IMR-90 (cell line): ENCODE measurements around the gene TOMM22. TPM values are rescaled to one million over a fixed set of nuclear protein-coding genes. Genes with fewer than 3 reads are reported as not detected.

ENCODE experiments used
- ATAC-seq: fragments of 200-7000 bp; cut with Tn5 transposase; 2 replicates; pipeline ENCODE4 v1.9.1; 2020; ENCODE audit warnings: low read depth, mild to moderate bottlenecking, moderate library complexity
- BruUV-seq: library from RNA; stranded (reverse); fragments of 400-500 nt; replicated peaks from 2 replicates; lab custom pipeline; 2021; lab: Mats Ljungman, UMichigan
- CTCF ChIA-PET: fragments of 300-600 bp; formaldehyde crosslinking; extraction: SDS; loops from one replicate; lab custom pipeline; 2021; ENCODE audit warnings: antibody characterized with exemption; lab: Yijun Ruan, JAX
- POLR2A ChIA-PET: fragments of 300-600 bp; sonication (Branson Sonifier 250); formaldehyde crosslinking; loops from one replicate; lab custom pipeline; 2022; ENCODE audit warnings: antibody characterized with exemption; ENCODE audit not compliant: unreplicated experiment; lab: Charles Lee
- DNase-seq: peaks from one replicate; pipeline ENCODE4 v3.0.0; 2013
- H2AFZ ChIP-seq: replicated peaks from 2 replicates; pipeline ENCODE3; 2013; ENCODE audit warnings: low read length, mild to moderate bottlenecking; ENCODE audit not compliant: poor library complexity
- H2AK5ac ChIP-seq: 2 replicates; pipeline ENCODE4 v1.6.1; 2013; ENCODE audit warnings: low read depth, low read length, inconsistent platforms
- H2AK9ac ChIP-seq: replicated peaks from 2 replicates; pipeline ENCODE3; 2013; ENCODE audit warnings: mild to moderate bottlenecking, low read depth, low read length, moderate library complexity; ENCODE audit not compliant: poor library complexity
- H2BK120ac ChIP-seq: 2 replicates; pipeline ENCODE4 v1.6.1; 2013; ENCODE audit warnings: low read depth, low read length, inconsistent platforms
- H2BK15ac ChIP-seq: 3 replicates; pipeline ENCODE4 v1.6.1; 2013; ENCODE audit warnings: low read depth, low read length, inconsistent platforms
- H2BK20ac ChIP-seq: 2 replicates; pipeline ENCODE4 v1.6.1; 2013; ENCODE audit warnings: low read depth, mild to moderate bottlenecking, inconsistent platforms, low read length, moderate library complexity
- H2BK5ac ChIP-seq: 2 replicates; pipeline ENCODE4 v1.6.1; 2013; ENCODE audit warnings: mild to moderate bottlenecking, low read depth, low read length, inconsistent platforms; ENCODE audit not compliant: poor library complexity, severe bottlenecking
- H3K14ac ChIP-seq: replicated peaks from 2 replicates; pipeline ENCODE4 v1.6.1; 2013; ENCODE audit warnings: low read depth, low read length, inconsistent platforms
- H3K18ac ChIP-seq: 2 replicates; pipeline ENCODE4 v1.6.1; 2013; ENCODE audit warnings: low read depth, low read length, control low read depth
- H3K23ac ChIP-seq: 2 replicates; pipeline ENCODE4 v1.6.1; 2013; ENCODE audit warnings: low read depth, low read length, inconsistent platforms
- H3K27ac ChIP-seq: 2 replicates; pipeline ENCODE4 v1.5.1; 2013; ENCODE audit warnings: mild to moderate bottlenecking, control low read depth, low read length; ENCODE audit not compliant: insufficient read depth
- H3K27me3 ChIP-seq: 2 replicates; pipeline ENCODE4 v1.6.1; 2013; ENCODE audit warnings: low read length; ENCODE audit not compliant: control insufficient read depth, insufficient read depth
- H3K36me3 ChIP-seq: 2 replicates; pipeline ENCODE4 v1.6.1; 2013; ENCODE audit warnings: low read length, mixed read lengths; ENCODE audit not compliant: control insufficient read depth, insufficient read depth
- H3K4ac ChIP-seq: 2 replicates; pipeline ENCODE4 v1.6.1; 2013; ENCODE audit warnings: low read depth, low read length, inconsistent platforms
- H3K4me1 ChIP-seq: 2 replicates; pipeline ENCODE4 v1.6.1; 2013; ENCODE audit warnings: low read length, mixed read lengths; ENCODE audit not compliant: control insufficient read depth, insufficient read depth
- H3K4me2 ChIP-seq: 2 replicates; pipeline ENCODE4 v1.6.1; 2013; ENCODE audit warnings: low read depth, mild to moderate bottlenecking, control low read depth, low read length, moderate library complexity
- H3K4me3 ChIP-seq: 2 replicates; pipeline ENCODE4 v1.5.1; 2013; ENCODE audit warnings: low read depth, mild to moderate bottlenecking, control low read depth, low read length, moderate library complexity; ENCODE audit not compliant: insufficient read depth
- H3K56ac ChIP-seq: 2 replicates; pipeline ENCODE4 v1.6.1; 2013; ENCODE audit warnings: low read length, inconsistent platforms; ENCODE audit not compliant: insufficient read depth; ENCODE audit errors: extremely low read depth
- H3K79me1 ChIP-seq, 2 experiments: 2 replicates each; pipeline ENCODE4 v1.6.1; 2013; ENCODE audit warnings: low read length in 2 of 2, inconsistent platforms in 1 of 2, low read depth in 1 of 2
- H3K9ac ChIP-seq: 2 replicates; pipeline ENCODE4 v1.6.1; 2013; ENCODE audit warnings: low read depth, low read length, control low read depth
- H3K9me1 ChIP-seq: 2 replicates; pipeline ENCODE4 v1.6.1; 2013; ENCODE audit warnings: low read length, inconsistent platforms; ENCODE audit not compliant: insufficient read depth
- H3K9me3 ChIP-seq: 2 replicates; pipeline ENCODE4 v1.6.1; 2013; ENCODE audit warnings: low read length; ENCODE audit not compliant: control insufficient read depth, insufficient read depth
- H4K20me1 ChIP-seq: 2 replicates; pipeline ENCODE4 v1.6.1; 2013; ENCODE audit warnings: low read length, inconsistent platforms; ENCODE audit not compliant: insufficient read depth
- H4K5ac ChIP-seq: 2 replicates; pipeline ENCODE4 v1.6.1; 2013; ENCODE audit warnings: mild to moderate bottlenecking, low read depth, low read length, control low read depth
- H4K8ac ChIP-seq, 2 experiments: 2 replicates each; pipeline ENCODE4 v1.6.1; 2013; ENCODE audit warnings: low read depth in 2 of 2, low read length in 2 of 2, control low read depth in 1 of 2, inconsistent platforms in 1 of 2
- H4K91ac ChIP-seq: 2 replicates; pipeline ENCODE4 v1.6.1; 2013; ENCODE audit warnings: low read depth, low read length, inconsistent platforms; ENCODE audit not compliant: insufficient read depth
- BHLHE40 ChIP-seq: fragments of 150-350 bp; IDR thresholded peaks from 2 replicates; pipeline ENCODE4 v1.6.1; 2016; ENCODE audit warnings: mild to moderate bottlenecking, low read depth, low read length
- CEBPB ChIP-seq: IDR thresholded peaks from 2 replicates; pipeline ENCODE4 v1.6.1; 2012; ENCODE audit warnings: low read depth, low read length, improper control_type of control experiment
- CHD1 ChIP-seq: IDR thresholded peaks from 2 replicates; pipeline ENCODE4 v1.6.1; 2012; ENCODE audit warnings: low read depth, low read length, improper control_type of control experiment
- FOS ChIP-seq: fragments of 150-350 bp; IDR thresholded peaks from 2 replicates; pipeline ENCODE4 v1.6.1; 2016; ENCODE audit warnings: low read depth, low read length
- MAFK ChIP-seq: IDR thresholded peaks from 2 replicates; pipeline ENCODE4 v1.6.1; 2012; ENCODE audit warnings: low read depth, low read length, improper control_type of control experiment
- MAZ ChIP-seq: IDR thresholded peaks from 2 replicates; pipeline ENCODE4 v1.6.1; 2012; ENCODE audit warnings: low read depth, mild to moderate bottlenecking, low read length, improper control_type of control experiment, moderate library complexity, borderline replicate concordance
- MXI1 ChIP-seq: IDR thresholded peaks from 2 replicates; pipeline ENCODE4 v1.6.1; 2012; ENCODE audit warnings: low read depth, mild to moderate bottlenecking, low read length, moderate library complexity, borderline replicate concordance
- NFE2L2 ChIP-seq: fragments of 150-350 bp; IDR thresholded peaks from 2 replicates; pipeline ENCODE4 v1.6.1; 2016; ENCODE audit warnings: low read depth, mild to moderate bottlenecking, low read length
- POLR2A ChIP-seq: IDR thresholded peaks from 2 replicates; pipeline ENCODE4 v1.6.1; 2012; ENCODE audit warnings: mild to moderate bottlenecking, low read depth, low read length
- RAD21 ChIP-seq: IDR thresholded peaks from 2 replicates; pipeline ENCODE4 v1.6.1; 2012; ENCODE audit warnings: low read length, improper control_type of control experiment
- RCOR1 ChIP-seq: IDR thresholded peaks from 2 replicates; pipeline ENCODE4 v1.6.1; 2012; ENCODE audit warnings: mild to moderate bottlenecking, low read length, improper control_type of control experiment; ENCODE audit not compliant: insufficient replicate concordance
- RFX5 ChIP-seq: IDR thresholded peaks from 2 replicates; pipeline ENCODE4 v1.8.0; 2012; ENCODE audit warnings: low read depth, mild to moderate bottlenecking, low read length, moderate library complexity
- SMC3 ChIP-seq: fragments of 150-350 bp; IDR thresholded peaks from 2 replicates; pipeline ENCODE4 v1.6.1; 2016; ENCODE audit warnings: low read depth, mild to moderate bottlenecking, antibody characterized with exemption, low read length, moderate library complexity
- dilution Hi-C: fragments of 300-500 bp; cut with HindIII; formaldehyde crosslinking; loops from one replicate; pipeline ENCODE4 v1.14.3; 2018; ENCODE audit warnings: low sequenced_read_pairs; ENCODE audit not compliant: unreplicated experiment
- in situ Hi-C: fragments of 300-500 bp; cut with MboI; formaldehyde crosslinking; loops from 3 replicates; pipeline ENCODE4 v1.14.3; 2019; ENCODE audit warnings: low sequenced_read_pairs, inconsistent platforms, mixed read lengths
- intact Hi-C: fragments of 100-400 bp; cut with micrococcal nuclease; formaldehyde crosslinking; loops from 2 replicates; pipeline ENCODE4 v1.10.0; 2022
- polyA plus RNA-seq, 3 experiments: library from polyadenylated mRNA; depleted of rRNA; stranded (reverse); fragments of >200 nt; gene quantifications; 2 replicates each; pipeline ENCODE4 v1.2.3, GENCODE V29; 2012; ENCODE audit warnings: low replicate concordance in 1 of 3
- total RNA-seq: library from RNA; depleted of rRNA; stranded (reverse); fragments of >200 nt; gene quantifications from 2 replicates; pipeline ENCODE4 v1.2.3, GENCODE V29; 2012
- TF ChIP-seq, protein P1 (sequence below): fragments of 150-350 bp; IDR thresholded peaks from 2 replicates; pipeline ENCODE4 v1.6.1; 2016; ENCODE audit warnings: low read depth, mild to moderate bottlenecking, low read length, moderate library complexity, borderline replicate concordance
- TF ChIP-seq, protein P2 (sequence below): fragments of 150-350 bp; IDR thresholded peaks from 2 replicates; pipeline ENCODE4 v1.6.1; 2017; ENCODE audit warnings: mild to moderate bottlenecking, antibody characterized with exemption, low read length, low read depth
- TF ChIP-seq, protein P3 (sequence below): conservative IDR thresholded peaks from 2 replicates; pipeline ENCODE4 v1.5.1; 2012; ENCODE audit warnings: mild to moderate bottlenecking, low read depth, low read length, improper control_type of control experiment

TOMM22 gene
- total and polyA plus RNA-seq, 2 of the 4 experiments (the other 2 are of a cell fraction): 38.7 to 78.0 TPM

DNA sequence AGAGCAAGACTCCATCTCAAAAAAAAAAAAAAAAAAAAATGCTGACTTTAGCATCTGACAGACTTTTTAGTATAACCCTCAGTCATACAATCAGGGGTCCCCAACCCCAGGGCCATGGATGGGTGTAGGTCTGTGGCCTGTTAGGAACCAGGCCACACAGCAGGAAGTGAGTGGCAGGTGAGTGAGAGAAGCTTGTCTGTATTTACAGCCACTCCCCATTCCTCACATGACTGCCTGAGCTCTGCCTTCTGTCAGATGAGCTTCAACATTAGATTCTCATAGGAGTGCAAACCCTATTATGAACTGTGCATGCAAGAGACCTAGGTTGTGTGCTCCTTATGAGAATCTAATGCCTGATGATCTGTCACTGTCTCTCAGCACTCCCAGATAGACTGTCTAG lies 28.9 kb upstream of the TOMM22 start:
- Histone ChIP-seq H2AFZ (no peak overlapping the region), H3K27ac (no peak overlapping the region), H2BK15ac (no peak overlapping the region), H3K9ac (no peak overlapping the region), H3K4me1 (peaks cover 7% of the 10 kb centered on the region), H3K14ac (no peak overlapping the region), H2BK120ac (no peak overlapping the region), H3K4me2 (no peak overlapping the region), H2BK5ac (no peak overlapping the region), H3K9me1 (peaks cover 7% of the 10 kb centered on the region), H3K9me3 (no peaks in the 10 kb centered on the region), H4K8ac (no peak overlapping the region), H3K79me1 (peaks cover 11 to 17% of the 10 kb centered on the region in 2 experiments), H2AK9ac (no peak overlapping the region), H3K4me3 (no peak overlapping the region), H3K36me3 (no peaks in the 10 kb centered on the region), H2AK5ac (no peak overlapping the region), H3K18ac (no peak overlapping the region), H3K23ac (no peak overlapping the region), H4K91ac (no peak overlapping the region), H3K4ac (no peak overlapping the region), H3K27me3 (no peaks in the 10 kb centered on the region), H3K56ac (no peak overlapping the region), H4K5ac (no peak overlapping the region), H2BK20ac (no peak overlapping the region), H4K20me1 (no peaks in the 10 kb centered on the region; the same call in 1 of the 2 replicates)
- ChIA-PET CTCF (no interaction called here), POLR2A (no interaction called here)
- dilution Hi-C loops (no loop called here), intact Hi-C loops (no loop called here), in situ Hi-C loops (no loop called here)
- DNase-seq (no peak), ATAC-seq (no peak)
- no TSS peak for BruUV-seq
- no peak for TF ChIP-seq SMC3
- TF ChIP-seq RCOR1: no peak
- no peak for TF ChIP-seq MAZ
- TF ChIP-seq, protein P1, sequence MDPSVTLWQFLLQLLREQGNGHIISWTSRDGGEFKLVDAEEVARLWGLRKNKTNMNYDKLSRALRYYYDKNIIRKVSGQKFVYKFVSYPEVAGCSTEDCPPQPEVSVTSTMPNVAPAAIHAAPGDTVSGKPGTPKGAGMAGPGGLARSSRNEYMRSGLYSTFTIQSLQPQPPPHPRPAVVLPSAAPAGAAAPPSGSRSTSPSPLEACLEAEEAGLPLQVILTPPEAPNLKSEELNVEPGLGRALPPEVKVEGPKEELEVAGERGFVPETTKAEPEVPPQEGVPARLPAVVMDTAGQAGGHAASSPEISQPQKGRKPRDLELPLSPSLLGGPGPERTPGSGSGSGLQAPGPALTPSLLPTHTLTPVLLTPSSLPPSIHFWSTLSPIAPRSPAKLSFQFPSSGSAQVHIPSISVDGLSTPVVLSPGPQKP: no peak
- no peak for TF ChIP-seq MAFK
- TF ChIP-seq POLR2A: no peak
- no peak for TF ChIP-seq CHD1
- TF ChIP-seq, protein P2, sequence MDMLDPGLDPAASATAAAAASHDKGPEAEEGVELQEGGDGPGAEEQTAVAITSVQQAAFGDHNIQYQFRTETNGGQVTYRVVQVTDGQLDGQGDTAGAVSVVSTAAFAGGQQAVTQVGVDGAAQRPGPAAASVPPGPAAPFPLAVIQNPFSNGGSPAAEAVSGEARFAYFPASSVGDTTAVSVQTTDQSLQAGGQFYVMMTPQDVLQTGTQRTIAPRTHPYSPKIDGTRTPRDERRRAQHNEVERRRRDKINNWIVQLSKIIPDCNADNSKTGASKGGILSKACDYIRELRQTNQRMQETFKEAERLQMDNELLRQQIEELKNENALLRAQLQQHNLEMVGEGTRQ: no peak
- TF ChIP-seq, protein P3, sequence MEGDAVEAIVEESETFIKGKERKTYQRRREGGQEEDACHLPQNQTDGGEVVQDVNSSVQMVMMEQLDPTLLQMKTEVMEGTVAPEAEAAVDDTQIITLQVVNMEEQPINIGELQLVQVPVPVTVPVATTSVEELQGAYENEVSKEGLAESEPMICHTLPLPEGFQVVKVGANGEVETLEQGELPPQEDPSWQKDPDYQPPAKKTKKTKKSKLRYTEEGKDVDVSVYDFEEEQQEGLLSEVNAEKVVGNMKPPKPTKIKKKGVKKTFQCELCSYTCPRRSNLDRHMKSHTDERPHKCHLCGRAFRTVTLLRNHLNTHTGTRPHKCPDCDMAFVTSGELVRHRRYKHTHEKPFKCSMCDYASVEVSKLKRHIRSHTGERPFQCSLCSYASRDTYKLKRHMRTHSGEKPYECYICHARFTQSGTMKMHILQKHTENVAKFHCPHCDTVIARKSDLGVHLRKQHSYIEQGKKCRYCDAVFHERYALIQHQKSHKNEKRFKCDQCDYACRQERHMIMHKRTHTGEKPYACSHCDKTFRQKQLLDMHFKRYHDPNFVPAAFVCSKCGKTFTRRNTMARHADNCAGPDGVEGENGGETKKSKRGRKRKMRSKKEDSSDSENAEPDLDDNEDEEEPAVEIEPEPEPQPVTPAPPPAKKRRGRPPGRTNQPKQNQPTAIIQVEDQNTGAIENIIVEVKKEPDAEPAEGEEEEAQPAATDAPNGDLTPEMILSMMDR: no peak
- TF ChIP-seq RAD21: no peak
- no peak for TF ChIP-seq NFE2L2
- TF ChIP-seq RFX5: no peak
- TF ChIP-seq MXI1: no peak
- TF ChIP-seq CEBPB: no peak
- no peak for TF ChIP-seq BHLHE40
- TF ChIP-seq FOS: no peak
